Measurements from ENCODE around the gene DDHD1.

GRCh38 chr14:53103636-53104340 lies 49.3 kb downstream of the DDHD1 start:
- TF ChIP-seq CTCF (tag by site-specific recombination; IDR thresholded peaks at IDR 0.05) (no peak), ZNF629 (tag by site-specific recombination; IDR thresholded peaks at IDR 0.05) (no peak), ZNF16 (tag by site-specific recombination; IDR thresholded peaks at IDR 0.05; ENCODE audit: low read depth) (no peak), ZNF639 (tag by site-specific recombination; IDR thresholded peaks at IDR 0.05) (no peak), ZNF155 (tag by site-specific recombination; IDR thresholded peaks at IDR 0.05) (no peak), ZNF518A (tag by site-specific recombination; conservative IDR thresholded peaks at IDR 0.05; ENCODE audit: low read depth) (no peak), ZNF37A (tag by site-specific recombination; IDR thresholded peaks at IDR 0.05) (no peak), ZNF23 (tag by site-specific recombination; IDR thresholded peaks at IDR 0.05; ENCODE audit: borderline replicate concordance) (no peak), ZNF626 (tag by site-specific recombination; IDR thresholded peaks at IDR 0.05) (no peak), ZBTB10 (tag by site-specific recombination; IDR thresholded peaks at IDR 0.05) (no peak), SP2 (tag by site-specific recombination; IDR thresholded peaks at IDR 0.05) (no peak)
